Right renal cortex interstitium (tissue), 3 donors: Measurements from ENCODE around the gene NEURL1. TPM values are rescaled to one million over a fixed set of nuclear protein-coding genes. Genes with fewer than 3 reads are reported as not detected.
"Not testable (repeated sequence)": the region's sequence is repeated elsewhere in the genome, so short reads cannot be mapped to it uniquely, and the experiment has no call there.

Source experiments
- DNase-seq, 3 donors: peaks; one replicate each; pipeline ENCODE4 v3.0.0-alpha.2; 2013; ENCODE audit warnings: low read depth in 3 of 3, low spot score in 2 of 3
- polyA plus RNA-seq, 3 donors: library from polyadenylated mRNA; unstranded; fragments of 120-200 nt; gene quantifications; one replicate each; pipeline ENCODE4 v1.2.1, GENCODE V29; 2013; ENCODE audit not compliant: insufficient read length in 3 of 3

NEURL1 gene
- polyA plus RNA-seq, 3 donors: 1.1 to 1.6 (median 1.3) TPM

DNA sequence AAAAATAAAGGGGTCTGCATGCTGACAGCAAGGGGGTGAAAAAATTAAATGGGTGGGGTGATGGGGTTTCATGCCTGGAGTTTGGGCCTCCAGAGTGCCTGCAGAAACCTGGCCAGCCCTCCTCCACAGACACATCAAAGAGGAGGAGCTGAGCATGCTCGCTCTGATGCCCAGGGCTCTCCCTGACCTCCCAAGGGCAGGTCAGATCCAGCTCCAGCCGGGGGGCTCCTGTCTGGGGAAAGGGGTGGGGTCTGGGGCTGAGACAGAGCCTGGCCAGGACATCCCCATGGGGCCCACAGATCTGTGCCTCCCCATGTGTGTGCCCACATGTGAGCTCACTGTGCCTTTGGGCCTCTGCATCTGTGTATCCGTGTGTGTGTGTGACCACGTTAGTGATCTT lies 33.9 kb upstream of the NEURL1 start:
- no peak for DNase-seq

DNA sequence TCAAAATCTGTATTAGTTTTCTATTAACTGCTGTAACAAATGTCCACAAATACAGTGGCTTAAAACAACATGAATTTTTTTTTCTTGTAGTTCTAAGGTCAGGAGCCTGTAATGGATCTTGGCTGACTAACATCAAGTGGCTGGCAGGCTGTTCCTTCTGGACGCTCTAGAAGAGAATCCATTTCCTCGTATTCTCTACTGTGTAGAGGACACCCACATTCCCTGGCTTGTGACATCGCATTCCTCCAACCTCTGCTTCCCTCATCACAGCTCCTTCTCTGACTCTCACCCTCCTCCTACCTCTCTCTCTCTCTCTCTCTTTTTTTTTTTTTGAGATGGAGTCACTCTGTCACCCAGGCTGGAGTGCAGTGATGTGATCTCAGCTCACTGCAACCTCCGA lies 30.0 kb upstream of the NEURL1 start:
- DNase-seq: no peak

DNA sequence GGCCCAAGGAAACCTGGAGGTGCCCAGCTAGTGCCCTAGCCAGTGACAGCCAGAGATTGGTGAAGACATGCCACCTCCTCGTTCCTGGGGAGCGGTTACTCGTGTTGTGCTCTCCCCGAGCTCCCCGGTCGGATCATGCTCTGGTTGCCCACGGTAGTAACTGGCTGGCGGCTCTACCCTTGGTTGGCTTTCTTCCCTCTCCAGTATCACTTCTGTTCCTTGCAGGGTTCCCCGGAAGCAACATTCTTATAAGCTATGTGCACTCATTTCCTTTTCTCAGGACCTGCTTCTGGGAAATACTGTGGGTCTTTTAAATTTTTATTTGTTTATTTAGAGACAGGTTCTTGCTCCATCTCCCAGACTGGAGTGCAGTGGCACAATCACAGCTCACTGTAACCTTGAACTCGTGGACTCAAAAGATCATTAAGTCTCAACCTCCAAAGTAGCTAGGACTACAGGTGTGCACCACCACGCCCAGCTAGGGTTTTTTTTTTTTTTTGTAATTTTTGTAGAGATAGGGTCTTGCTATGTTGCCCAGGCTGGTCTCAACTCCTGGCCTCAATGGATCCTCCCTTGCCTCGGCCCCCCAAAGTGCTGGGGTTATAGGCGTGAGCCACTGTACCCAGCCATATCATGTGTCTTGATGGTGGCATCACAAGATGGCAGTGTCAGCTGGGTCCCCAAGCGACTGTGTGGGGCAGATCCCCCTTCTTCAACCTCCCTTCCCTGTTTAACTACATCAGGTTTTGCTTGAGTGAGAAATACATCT lies 27.9 kb upstream of the NEURL1 start:
- DNase-seq: no peak

DNA sequence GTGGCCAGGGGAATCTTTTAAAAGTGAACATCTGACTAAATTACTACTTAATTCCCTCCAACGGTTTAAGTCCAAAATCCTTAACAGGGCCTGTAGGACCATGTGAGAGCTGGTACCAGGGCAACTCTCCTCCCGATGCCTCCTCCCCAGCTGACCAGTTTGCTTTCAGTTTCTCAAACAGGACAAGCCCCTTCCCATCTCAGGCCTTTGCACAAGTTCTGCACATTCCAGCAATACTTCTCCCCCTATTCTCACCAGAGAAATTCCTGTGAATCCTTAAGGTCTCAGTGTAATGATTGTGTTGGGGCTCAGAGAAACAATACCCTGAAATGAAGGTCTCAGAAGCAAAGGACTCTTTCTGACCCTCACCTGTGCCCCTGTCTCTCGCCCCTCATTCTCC lies 26.8 kb upstream of the NEURL1 start:
- DNase-seq: no peak

DNA sequence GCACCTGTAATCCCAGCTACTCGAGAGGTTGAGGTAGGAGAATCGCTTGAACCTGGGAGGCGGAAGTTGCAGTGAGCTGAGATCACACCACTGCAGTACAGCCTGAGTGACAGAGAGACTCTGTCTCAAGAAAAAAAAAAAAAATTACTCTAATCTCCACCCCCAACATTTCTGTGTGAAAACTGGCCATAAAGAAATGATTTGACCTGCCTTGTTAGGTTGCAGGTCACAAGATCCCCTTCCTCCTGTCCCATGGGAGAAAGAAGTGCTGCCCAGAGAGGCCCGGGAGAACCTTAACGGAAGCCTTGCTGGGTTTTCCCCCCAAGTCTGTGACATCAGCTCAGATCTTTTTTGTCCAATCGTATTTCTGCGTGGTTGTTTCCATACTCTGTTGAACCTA lies 26.1 kb upstream of the NEURL1 start:
- no peak for DNase-seq

DNA sequence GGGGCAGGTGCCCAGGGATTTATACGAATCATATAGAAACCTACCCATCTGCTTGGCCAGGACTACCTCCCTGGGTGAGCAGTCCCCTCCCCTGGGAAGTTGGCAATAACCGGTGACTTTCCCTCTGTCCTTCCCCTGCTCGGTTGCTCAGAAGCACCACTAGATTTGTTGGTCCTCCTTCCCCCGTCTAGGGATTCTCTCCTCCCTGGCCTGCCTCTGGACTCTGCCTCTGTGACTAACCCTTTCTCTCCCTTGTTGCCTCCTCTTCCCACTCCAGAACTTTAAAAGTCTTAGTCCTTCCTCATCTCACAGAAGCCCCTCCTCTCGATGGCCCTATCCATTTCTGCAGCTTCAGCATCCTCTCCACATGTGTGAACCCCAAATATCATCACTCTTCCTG lies 24.3 kb upstream of the NEURL1 start:
- DNase-seq: no peak

DNA sequence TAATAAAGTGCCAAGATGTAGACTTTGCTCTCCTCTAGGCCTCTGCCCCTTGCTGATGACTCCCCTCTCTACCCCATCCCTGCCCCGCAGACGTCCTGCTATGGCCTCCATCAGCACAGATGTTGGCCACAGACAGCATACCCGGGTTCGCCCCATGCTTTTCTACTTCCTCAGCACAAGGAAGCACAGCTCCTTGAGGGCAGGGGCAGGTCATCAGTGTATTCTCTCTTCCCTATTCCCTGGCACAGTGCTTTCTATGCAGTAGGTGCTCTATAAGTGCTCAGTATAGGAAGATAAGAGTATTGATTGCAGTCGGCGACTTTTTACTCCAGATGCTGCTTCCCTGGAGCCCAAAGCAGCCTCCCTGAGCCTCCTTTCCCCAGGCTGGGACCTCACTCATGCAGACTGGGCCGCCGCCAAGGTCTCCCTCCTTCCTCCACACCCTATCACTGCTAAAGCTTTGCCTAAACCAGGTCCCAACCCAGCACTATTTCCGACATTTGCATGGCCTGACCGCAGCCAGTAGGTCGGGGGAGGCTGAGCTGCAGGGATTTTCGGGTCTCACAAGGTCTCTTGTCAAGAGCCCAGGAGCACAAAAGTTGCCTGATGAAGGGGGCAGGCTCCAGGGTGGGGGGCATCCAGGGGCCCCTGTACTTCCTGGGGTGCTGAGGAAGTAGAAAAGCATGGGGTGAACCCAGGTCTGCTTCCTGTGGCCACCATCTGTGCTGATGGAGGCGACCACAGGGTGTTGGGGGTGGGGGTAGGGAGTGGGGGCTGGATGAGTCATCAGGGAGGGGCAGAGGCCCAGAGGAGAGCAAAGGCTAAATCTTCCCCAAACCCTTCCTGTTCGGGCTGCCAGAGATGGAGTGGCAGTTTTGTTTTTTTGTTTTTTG lies 22.5 kb upstream of the NEURL1 start:
- DNase-seq: no peak

DNA sequence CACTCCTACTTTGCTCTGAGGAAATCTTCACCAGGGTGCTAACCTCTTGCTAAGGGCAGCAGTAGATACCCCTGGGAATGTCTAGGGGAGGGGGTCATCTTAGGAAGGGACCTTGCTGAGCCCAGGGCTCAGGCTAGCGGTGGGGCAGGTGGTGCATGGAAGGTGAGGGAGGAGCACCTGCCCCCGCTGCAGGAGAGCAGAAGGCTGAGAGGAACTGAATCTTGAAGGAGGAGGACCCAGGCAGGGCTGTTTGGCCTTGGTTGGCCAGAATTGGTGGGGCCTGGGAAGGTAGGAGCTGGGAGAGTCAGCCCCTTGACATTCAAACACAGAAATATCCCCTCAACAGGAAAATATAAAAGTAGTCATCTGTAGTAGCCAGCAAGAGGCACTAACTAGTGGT lies 21.5 kb upstream of the NEURL1 start:
- no peak for DNase-seq

DNA sequence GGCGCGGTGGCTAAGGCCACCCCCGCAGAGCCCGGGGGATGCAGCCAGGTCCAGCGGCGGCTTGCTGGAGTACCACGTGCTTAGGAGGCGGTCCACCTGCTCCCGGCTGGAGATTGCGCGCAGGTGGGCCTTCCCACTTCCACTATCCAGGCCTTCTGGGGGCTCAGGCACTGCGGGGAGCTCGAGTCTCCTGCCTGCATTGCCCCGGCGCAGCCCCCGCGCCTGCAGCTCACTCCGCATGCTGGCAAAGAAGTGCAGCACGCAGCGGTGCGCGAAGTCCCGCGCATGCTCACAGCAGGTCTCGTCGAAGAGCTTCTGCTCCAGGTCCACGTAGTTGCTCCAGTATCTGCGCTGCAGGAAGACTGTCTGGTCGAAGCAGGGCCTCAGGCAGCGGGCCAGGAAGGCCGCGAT lies 20.2 kb upstream of the NEURL1 start:
- DNase-seq: no peak

DNA sequence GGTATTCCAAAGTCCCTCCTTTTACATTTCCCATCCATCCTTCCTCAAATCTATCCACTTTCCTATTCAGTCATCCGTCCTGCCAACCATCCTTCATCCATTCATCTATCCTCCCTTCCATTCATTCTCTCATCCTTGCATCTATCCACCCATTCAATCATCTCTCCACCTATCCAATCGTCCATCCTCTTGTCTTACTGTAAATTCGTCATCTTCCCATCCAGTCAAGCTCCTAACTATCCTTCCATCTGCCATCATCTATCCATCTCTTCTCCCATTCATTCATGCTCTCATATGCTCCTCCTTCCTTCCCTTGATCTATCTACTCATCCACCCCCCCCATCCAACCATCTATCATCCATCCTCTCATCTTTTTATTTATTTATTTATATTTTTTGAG lies 19.4 kb upstream of the NEURL1 start:
- no peak for DNase-seq

DNA sequence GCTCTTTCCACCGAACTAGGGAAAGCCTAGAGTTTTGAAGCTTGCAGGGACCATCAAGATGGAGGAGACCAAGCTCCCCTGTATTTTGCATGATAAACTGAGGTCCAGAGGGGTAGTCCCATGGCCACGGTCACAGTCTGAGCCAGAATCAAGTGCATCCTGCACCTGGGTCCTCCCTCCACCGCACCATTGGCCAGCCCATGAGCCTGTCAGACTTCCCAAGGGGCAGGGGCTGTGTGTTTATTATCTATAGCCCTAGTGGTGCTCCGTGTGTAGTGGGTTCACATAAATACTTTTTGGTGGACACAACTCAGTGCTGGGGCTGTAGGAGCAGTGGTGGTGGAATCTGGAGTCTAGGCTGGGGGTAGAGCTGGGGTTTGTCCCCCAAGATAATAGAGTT lies 18.1 kb upstream of the NEURL1 start:
- no peak for DNase-seq

DNA sequence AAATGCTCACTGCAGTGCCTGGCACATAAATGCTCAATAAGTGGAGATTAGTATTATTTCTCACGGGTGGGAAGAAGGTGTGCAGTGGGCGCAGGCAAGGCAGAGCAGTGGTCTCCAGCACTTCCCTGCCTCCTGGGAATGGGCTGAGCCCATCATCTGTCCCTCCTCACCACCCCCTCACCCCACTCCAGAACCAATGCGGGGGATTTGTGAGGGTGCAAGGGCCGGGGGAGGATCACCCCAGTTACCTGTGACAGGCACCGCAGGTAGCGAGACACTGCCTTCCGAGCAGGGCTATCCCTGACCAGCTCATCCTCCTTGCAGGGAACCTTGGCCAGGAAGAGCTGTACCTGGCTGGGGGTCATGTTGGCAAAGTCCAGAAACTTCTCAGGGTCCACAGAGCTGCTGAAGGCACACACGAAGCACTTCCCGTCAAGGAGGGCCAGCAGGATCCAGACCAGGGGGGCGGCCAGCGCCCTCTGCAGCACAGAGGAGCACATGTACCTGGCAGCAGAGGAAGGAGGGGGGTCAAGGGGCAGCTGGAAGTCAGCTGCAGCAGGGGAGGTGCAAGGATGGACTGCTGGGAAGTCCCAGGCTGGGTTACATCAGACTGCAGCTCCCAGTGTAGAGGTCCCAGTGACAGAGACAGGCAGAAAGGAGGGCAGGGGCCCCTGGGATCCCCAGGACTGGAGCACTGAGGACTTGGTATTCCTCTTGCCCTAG lies 17.3 kb upstream of the NEURL1 start:
- DNase-seq: no peak

DNA sequence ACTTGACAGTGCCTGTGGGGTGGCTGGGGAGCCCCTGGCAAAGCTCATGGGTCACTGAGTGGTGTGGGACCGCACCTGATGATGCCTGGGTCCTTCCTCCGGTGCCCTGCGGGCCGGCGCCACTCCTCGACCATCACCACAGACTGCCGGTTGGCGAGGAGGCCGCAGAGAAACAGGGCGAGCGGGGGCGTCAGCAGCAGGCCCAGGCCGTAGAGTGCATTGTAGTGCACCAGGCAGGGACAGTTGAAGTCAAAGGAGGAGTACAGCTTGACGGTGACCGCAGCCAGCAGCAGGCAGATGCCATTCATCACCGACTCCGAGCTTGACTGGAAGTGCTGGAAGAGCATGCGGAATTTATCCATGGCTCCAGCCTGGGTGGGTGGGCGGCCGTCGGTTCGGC lies 14.8 kb upstream of the NEURL1 start:
- no peak for DNase-seq

DNA sequence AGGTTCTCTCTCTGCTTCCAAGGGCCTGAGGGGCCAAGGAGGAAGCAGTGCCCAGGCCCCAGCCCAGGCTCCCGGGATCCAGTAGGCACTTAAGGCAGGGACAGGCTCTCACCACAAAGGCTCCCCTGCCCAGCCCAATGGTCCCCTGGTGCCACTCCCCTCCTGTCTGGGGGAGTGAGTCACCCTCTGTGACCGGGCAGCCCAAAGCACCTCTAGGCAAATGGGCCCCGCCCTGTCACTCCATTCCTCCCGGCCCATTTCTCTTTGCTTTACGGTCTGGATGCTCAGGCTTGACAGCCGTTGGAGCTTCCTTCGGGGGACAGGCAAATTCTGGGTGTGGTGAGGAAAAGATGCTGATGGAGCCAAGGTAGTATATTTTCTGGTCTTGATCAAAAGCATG lies 14.4 kb upstream of the NEURL1 start, which contains the start of gene CALHM3:
Gene CALHM3 (minus strand): TSS at position 106 of the 400 bp plus-strand sequence. CDS start 208 bp downstream, outside the sequence.
- no peak for DNase-seq

DNA sequence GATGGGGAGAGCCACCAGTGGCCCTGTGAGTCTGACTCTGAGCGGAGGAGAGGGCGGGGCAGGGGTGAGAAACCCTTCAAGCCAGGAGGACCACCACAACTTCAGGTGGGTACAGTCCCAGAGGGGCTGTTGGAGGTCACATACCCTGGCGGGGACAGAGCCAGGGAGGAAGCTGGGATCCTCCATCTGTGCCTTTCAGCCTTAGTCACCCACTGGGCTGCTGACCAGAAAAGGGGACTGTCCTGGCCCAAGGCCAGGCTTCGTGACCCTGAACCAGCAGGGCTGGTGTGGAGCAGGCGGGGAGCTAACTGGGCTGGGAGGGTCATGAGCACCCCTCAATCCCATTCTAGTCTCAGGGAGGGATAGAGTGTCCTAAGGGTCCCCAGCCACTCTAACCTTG lies 13.0 kb upstream of the NEURL1 start:
- no peak for DNase-seq

DNA sequence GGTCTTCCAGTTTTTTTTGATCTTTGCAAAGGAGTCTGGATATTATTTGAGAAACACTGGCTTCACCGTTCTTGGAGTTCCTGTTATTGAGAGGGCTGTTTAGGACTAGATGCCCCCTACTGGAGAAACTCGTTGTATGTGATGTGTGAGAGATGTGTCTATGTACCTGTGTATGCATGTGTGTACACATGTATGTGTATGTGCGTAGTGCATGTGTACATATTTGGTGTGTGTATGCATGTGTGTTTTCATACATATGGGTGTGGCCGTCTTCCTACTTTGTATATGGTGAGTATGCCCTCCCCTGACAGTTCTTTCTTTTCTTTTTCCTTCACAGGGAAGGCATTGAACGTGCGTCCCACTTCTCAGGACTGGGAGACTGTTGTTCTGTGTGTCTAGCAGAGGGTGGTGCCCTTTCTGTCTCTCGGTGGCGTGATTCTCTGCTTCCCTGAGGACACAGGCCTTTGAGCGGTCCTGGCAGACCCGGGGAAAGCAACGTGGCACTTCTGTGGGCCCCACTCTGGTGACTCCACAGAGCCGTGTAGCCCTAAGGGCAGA lies 11.5 kb upstream of the NEURL1 start:
- no peak for DNase-seq

DNA sequence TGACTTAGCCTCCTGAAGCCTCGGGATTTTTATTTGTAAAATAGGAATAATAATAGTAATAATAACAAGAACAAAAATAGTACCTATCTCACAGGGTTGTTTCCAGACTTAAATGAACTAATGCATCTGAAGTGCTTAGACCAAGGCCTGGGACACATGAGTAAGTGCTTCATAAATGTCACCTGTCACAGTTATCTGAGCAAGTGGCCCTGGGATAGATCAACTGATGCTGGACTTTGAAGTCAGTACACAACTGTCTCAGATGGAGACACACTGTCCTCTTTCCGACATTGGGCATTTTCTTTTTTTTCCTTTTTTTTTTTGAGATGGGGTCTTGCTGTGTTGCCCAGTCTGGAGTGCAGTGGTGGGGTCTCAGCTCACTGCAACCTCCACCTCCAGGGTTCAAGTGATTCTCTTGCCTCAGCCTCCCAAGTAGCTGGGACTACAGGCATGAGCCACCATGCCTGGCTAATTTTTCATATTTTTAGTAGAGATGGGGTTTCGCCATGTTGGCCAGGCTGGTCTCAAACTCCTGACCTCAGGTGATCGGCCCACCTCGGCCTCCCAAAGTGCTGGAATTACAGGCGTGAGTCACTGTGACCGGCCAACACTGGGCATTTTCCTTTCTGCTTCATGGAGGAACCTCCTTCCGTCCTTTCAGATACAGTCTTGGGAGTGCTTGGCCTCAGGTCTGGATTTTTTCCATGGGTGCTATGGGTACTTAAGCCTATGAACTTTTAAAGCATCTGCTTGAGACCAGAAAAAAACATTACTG lies 6.7 kb upstream of the NEURL1 start:
- DNase-seq: not testable (repeated sequence)

DNA sequence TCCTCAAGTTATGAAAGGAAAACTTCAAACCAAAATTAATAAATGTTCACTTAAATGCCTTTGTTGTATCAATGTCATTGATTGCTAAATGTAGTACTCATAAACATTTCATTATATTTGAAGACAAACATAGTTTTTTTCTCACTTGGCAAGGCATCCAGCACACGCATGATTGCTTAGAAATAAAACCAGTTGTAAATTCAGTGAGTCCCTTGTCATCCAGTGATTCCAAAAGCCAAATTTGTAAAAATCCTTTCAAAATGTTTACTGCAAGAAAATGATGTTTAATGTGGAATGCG lies 6.1 kb upstream of the NEURL1 start:
- DNase-seq: no peak

DNA sequence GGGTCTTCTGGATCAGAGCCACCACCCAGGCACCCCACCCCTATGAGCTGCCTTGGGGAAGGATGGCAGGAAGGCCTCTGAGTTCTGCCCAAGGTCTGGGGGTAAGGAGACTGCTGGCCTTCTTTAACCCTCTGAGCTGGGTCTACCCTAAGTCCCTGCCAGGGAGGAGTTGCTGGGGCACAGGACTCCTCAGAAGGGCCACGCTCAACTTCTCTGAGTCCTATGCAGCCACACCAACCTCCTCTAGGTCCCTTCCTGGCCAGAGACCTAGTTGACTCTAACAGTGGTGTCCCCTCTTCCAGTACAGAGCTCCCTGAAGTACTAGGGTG lies 2.6 kb upstream of the NEURL1 start:
- DNase-seq: no peak

DNA sequence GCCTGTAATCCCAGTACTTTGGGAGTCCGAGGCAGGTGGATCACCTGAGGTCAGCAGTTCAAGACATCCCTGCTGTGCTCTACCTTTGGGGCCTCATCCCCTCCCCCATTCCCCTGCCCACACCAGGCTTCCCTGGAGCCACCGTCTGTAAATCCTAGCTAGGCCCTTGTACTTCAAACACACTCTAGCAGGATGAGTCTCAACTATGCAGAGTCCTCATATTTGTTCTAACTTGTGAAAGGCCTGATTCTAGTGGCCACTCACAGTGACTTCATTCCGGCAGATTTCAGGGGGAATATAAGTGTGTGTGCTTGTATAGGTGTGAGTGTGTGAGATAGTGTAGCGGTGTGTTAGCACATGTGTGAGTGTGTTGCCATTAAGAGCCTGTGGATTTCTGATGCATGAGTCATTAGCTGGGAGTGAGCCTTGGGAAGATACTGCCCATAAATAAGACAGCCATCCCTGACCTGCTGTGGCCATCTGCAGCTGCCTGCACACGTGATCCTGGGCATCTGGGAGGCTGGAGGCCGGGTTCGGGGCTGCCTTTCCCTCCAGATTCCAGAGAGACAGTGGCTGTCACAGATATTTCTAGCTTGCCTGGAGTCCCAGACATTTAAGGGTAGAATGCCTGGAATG lies 1.7 kb upstream of the NEURL1 start:
- no peak for DNase-seq
